Endometrial microvascular endothelial cells (primary cell): ENCODE measurements around the gene GNPTG. TPM values are rescaled to one million over a fixed set of nuclear protein-coding genes. Genes with fewer than 3 reads are reported as not detected.

ENCODE experiments used
- in situ Hi-C: cut with HindIII; loops from 2 replicates; pipeline ENCODE4 v1.10.0; 2017; ENCODE audit warnings: low sequenced_read_pairs, low pct_unique_long_range_greater_than_20kb; ENCODE audit errors: inconsistent ontology term
- total RNA-seq: library from RNA; depleted of rRNA; stranded (reverse); fragments of >200 nt; gene quantifications from one replicate; pipeline ENCODE4 v1.2.3, GENCODE V29; 2015; ENCODE audit errors: inconsistent ontology term

The GNPTG gene
- total RNA-seq, 1 donor from 2014 or later, result 53.3 TPM

DNA sequence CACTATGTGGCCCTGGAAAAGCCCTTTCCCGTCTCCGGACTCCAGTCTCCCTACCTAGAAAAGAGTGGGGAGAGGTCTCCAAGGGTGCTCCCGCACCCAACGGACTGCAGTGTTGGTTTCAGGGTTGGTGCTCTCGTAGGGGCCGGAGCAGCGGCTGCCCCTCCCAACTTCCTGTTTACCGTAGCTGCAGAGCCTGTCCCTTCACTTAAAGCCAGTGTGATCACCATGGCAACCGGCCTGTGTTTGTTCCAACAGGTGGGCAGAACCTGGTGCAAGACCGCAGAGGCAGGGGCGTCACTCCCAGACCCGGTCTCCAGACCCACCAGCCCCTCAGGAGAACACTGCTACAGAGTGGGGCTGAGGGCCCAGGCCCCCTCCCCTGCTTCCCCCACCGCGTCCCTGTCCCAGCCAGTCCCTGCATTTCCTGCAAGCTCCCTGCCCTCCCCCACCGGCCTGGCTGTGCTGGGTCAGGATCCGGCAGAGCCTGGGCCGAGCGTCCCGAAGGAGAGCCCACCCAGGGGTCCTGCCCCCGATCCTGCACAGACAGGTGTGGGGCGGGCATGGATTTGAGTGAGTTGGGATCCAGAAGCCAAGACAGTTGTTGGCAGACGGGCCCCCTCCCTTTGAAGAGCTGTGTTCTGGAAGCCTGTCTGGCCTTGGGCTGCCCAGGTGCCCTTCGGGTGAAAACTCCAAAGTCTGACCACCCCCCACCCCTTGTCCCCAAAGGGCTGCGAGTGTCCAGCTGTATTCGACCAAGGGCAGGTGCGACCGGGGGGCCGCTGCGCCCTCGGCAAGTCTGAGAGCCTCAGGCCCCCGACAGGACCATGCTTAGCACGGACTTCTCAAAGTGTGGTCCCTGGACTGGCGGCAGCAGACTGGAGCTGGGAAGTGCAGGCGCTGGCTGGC lies 19.8 kb upstream of the GNPTG start:
- in situ Hi-C loops, result no loop called here

DNA sequence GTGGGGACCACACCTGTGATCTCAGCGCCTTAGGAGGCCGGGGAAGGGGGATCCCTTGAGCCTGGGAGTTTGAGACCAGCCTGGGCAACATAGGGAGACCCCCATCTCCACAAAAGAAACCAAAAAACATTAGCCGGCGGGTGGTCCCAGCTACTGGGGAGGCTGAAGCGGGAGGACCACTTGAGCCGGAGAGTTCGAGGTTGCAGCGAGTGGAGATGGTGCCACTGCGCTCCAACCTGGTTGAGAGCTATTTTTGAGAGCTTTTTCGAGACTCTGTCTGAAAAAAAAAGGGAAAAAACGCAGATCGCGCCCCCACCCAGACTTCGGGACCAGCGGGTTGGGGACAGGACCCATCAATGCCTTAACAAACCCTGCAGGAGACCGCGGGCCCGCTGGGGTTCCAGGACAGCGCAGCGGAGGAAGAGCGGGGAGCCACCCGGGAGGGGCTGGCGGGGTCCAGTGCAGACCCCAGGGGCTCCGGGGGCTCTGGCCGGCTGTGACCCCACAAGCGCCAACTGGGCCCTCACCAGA lies 19.0 kb upstream of the GNPTG start:
- in situ Hi-C loops, result no loop called here

DNA sequence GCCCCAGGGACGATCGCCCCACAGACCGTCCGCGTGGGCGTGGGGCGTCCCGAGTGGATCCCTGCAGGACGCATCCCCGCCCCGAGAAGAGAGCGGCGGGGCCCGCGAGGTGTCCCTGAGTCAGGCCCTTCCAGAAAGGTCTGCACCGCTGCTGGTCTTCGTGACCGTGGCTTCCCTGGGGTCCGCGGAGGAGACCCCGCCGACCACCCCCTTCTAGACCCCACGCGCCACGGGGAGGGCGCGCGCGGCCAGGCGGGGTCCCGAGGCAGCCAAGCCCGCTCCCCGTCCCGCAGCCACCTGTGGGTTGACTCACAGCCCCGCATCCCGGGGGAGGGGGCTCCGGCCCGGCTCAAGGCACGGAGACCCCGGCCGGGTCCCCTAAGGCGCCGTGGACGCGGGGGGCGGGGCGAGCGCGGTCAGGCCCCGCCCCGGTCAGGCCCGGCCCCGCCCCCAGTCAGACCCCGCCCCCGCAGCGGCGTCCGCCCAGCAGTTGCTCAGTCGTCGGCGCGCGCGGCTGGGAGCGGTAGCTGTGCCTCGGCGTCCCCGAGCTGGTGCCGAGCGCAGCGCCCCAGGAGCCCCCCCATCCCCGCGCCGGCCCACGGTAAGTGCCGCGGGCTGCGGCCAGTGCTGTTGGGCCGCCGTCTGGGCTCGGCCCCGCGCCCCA lies 18.4 kb upstream of the GNPTG start, which contains the start of gene BAIAP3:
TSS of gene BAIAP3 (plus strand) at position 497 of the 664 bp plus-strand sequence. CDS start 4,905 bp downstream, outside the sequence.
- in situ Hi-C loops, result no loop called here

DNA sequence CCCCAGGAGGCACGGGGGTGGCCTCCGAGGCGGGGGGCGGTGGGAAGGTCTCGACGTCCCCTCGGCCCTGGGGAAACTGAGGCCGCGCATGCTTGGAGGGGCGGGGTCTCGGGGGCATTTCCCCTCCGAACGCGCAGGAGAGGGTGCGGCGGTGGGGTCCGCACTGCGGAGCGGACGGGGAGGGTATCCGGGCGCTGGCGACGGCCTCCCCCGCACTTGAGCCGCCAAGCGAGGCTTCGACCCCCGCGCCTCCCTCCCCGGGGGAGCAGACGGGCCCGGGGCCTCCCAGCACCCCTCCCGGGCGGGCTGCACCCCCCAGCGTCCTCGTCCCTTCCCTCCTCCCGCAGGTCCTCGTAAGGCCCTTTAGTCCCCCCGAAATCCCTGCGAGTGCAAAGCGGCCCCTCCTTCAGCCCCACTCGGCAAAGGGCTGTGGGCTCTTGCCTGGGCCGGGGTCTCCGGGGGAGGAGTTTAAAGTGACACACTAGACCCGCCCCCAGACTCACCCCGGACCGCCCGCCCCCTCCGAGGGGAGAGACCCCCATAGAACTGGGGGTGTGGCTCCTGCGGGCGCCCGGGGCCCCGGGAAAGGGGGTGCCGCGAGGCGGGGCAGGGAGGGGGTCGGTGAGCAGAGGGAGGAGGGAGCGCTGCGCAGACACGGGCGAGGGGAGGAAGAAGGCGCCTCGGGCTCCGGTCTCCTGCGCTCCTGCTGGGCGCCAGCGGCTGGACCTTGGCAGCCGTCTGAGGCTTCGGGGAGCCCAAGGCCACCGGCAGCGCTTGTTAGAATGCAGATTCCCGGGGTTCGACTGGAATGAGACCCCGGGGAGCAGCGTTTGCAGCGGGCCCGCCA lies 17.7 kb upstream of the GNPTG start:
- in situ Hi-C loops, result no loop called here

DNA sequence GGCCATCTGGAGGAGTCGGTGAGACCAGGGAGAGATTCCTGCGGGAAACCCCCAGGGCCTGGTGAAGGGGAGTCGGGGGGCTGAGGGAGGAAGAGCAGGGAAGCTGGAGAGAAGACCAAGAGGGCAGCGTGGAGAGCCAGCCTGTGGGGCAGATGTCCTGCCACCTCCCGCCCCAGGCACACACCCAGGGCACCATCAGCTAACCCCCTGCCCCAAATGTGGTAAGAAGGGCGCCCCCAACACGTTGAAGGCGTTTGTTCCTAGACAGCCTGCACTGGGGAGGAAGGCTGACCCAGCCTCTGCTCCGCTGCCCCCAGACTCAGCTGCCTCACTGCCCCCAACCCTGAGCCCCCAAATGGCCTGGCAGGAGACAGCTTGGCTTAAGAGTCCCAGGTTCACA lies 17.0 kb upstream of the GNPTG start:
- in situ Hi-C loops, result no loop called here

DNA sequence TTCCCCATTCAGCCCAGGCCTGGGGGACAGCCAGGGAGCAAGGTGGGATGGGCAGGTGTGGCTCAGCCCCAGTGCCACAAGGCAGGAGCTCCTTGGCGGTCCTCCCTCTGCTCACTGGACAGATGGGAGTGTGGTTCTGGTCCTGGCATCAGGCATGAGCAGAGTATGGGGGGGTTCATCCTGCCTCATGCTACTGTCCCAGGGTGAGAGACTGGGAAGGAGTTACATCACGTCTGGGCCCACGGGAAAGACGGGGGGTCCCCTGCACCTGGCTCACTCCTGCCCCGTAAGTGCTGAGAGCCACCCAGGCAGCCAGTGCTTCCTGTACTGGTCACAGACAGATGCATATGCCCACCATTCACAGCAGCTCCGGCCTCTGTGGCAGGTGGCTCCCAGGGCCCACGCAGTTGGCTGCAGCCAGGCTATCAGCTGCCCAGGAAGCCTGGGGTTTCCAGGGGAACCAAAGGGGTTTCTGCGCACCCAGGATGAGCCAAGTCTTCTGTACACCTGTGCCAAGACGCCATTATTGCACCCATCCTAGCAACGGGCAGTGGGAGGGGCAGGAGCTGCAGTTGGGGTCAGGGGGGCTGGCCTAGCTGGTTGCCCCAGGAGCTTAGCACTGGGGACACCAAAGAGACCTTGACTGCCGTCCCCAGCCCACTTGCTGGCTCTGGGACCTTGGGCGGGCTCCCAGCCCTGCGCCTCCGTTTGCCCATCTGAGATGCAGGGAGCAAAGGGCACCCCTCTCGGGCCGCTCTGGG lies 16.3 kb upstream of the GNPTG start:
- in situ Hi-C loops, result no loop called here

DNA sequence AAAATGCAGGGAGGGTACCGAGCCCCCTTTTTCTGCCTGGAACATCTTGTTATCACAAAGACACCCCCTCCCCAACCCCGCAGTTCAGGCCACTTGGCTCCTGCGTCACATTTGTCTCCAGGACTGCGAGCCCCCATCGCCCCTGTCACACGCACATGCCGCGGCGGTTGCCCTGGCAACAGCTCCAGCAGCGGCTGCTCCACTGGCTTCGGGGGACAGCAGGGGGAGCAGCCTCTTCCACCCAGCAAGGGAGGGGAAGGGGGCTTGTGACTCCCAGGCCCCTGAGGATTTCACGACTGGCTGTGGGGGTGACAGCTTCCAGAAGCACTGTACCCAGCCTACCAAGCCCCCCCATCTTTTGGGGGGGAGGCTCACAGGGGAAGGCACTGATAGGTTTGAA lies 15.7 kb upstream of the GNPTG start:
- in situ Hi-C loops, result no loop called here

DNA sequence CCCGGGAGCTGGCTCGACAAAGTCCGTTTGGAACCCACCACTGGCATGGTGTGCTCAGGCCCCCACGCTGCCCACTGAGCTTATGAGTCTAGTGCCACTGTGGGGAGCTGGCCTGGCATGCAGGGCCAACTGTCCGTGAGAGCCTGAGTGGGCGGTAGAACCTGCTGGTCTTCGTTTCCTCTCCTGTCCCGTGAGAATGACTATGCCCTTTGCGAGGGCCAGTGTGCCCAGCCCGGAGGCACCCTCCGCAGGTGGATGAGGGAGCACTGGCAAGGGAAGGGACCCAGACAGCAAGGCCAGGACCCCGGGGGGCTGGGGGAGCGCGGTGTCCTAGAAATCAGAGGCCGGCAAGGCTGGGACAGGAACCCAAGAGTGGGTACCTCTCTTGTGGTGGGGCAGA lies 15.1 kb upstream of the GNPTG start:
- in situ Hi-C loops, result no loop called here

DNA sequence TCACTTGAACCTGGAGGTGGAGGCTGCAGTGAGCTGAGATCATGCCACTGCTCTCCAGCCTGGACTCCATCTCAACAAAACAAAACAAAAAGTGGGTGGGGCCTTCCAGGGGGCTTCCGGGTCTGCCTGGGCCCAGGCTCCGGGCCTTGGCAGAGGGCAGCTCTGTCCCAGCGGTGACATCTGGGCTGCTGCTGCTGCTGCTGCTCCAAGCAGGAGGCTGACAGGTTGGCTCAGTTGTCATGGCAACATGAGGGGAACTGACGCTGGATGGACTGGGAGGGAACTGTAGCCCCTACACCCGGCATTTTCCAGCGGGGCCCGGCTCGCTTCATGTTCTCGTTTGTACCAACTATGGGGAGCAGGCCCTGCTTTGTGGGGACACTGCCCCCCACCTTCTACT lies 14.2 kb upstream of the GNPTG start:
- in situ Hi-C loops, result no loop called here

DNA sequence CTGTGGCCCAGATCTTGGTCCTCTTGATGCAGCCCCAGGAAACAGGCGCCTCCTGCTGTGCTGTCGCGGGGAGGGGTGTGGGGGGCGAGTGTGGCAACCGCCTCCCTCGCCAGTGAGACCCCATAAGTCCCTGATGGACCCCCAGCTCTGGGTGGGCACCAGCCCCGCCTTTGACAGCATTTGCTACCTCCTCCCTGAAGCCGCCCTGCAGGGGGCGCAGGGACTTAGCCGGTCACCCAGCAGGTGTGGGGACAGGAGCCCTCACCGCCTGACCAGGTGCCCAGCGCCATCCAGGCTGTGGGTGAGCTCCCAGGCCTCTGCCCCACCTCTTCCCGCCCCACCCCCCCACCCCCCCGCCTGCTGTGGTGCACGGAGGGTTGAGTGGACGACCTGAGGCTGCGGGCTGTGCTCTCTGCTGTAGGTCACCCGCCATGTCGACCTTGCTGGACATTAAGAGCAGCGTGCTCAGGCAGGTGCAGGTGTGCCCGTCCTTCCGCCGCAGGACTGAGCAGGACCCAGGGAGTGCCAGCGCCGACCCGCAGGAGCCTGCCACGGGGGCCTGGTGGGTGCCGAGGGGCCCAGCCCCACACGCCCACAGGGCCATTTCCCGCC lies 13.5 kb upstream of the GNPTG start:
- in situ Hi-C loops, result no loop called here

DNA sequence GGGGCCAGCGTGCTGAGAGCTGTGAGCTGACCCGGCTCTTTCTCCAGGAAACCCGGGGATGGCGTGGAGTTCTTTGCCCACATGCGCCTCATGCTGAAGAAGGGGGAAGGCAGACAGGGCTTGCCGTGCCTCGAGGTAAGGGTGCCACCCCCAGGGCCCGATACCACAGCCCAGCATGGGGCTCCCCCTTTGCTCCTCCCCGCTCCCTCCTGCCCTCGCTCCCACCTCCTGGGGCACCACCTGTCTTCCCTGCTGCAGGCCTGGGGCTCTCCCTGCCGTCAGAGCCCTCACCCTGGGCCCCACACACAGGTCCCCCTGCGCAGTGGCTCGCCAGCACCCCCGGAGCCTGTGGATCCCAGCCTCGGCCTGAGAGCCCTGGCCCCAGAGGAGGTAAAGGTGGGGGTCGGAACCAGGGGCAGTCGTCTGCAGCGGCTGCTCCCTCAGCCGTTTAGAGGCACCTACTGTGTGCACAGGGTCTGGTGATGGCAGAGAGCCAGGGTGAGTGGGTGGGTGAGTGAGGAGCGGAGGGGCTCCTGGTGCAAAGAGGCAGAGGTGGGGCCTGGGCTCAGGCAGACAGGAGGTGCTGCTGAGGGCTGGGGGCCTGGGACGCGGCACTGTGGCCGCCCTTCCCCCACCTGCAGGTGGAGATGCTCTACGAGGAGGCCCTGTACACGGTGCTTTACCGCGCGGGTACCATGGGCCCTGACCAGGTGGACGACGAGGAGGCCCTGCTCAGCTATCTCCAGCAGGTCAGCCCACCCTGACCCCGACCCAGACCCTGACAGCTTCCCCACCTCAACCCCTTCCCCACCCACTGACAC lies 12.7 kb upstream of the GNPTG start:
- in situ Hi-C loops, result no loop called here

DNA sequence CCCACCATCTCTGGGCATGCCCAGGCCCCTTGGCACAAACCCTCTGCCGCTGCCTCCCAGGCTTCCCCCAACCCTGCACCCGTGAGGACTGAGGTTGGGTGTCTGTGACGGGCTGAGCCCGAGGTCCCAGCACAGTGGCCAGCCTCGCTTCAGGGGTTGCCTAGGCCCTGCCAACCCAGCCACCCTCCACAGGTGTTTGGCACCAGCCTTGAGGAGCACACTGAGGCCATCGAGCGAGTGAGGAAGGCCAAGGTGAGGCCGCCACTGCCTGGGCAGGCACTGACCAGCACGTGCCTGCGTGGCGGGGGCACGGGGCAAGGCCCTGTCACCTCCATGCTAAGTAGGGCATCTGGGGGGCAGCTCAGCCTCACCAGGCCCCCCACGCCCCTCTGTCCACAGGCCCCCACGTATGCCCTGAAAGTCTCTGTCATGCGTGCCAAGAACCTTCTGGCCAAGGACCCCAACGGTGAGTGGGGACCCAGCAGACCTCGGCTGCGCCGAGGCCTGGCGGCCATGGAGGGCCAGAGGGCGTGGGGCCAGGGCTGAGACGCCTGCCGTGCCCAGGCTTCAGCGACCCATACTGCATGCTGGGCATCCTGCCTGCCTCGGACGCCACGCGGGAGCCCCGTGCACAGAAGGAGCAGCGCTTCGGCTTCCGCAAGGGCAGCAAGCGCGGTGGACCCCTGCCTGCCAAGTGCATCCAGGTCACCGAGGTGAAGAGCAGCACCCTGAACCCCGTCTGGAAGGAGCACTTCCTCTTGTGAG lies 10.8 kb upstream of the GNPTG start:
- in situ Hi-C loops, result no loop called here

DNA sequence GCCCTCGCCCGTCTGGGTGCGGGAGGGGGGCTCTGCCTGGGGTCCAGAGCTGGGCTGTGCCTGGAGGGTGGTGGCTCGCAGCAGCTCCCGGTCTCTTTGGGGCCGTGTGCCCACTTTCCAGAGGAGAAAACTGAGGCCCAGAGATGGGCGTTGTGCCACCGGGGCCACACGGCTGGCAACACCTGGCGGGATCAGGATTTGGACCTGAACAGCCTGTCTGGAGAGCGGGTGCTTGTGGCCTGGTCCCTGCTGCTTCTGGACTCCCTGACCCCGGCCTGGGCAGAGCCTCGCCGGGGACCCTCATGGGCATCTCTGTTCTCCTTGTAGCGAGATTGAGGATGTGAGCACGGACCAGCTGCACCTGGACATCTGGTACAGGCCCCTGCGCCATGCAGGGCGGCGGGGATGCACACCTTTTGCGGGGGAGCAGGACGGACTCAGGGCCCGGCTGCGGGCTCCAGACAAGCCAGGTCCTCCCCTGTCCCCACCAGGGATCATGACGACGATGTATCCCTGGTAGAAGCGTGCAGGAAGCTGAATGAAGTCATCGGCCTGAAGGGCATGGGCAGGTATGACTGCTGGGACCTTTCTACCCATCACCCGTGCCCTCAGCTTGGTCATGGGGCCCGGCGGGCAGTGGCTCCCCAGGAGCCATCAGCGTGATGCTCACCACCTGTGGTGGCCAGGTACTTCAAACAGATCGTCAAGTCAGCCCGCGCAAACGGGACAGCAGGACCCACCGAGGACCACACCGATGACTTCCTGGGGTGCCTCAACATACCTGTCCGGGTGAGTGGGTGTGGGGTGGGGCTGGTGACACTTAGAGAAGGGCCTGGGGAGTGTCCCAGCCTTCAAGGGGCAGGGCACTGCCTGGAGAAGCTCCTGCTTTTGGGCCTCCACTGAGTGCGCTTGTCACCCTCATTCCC lies 10.0 kb upstream of the GNPTG start:
- in situ Hi-C loops, result no loop called here

DNA sequence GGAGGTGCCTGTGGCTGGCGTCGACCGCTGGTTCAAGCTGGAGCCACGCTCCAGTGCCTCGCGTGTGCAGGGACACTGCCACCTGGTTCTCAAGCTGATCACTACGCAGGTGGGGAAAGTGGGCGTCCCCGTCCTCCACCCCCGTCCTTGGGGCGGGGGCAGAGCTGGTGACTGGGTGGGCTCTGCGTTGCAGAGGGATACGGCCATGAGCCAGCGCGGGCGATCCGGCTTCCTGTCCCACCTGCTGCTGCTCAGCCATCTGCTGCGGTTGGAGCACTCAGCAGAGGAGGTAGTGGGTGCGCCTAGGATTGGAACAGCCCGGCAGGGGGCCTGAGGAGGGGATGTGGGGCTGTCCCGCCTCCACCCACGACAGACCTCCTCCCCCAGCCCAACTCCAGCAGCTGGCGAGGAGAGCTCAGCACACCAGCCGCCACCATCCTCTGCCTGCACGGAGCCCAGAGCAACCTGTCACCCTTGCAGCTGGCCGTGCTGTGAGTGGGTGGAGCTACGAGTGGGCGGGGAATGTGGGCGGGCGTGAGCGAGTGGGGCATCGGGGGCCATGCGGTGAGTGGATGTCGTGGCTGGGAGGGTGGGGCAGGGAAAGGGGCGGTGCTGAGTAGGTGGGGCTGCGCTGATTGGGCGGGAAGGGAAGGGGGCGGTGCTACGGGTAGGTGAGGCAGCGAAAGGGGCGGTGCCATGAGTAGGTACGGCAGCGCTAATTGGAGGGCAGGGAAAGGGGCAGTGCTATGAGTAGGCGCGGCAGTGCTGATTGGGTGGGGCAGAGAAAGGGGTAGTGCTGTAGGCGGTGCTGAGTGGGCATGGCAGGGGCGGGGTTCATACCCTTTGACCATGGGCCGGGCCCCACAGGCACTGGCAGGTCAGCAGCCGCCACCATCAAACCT lies 9.0 kb upstream of the GNPTG start:
- in situ Hi-C loops, result no loop called here
